A549 (cell line): Measurements from ENCODE around the gene INPP5F. TPM values are rescaled to one million over a fixed set of nuclear protein-coding genes. Genes with fewer than 3 reads are reported as not detected.
A peak's percentile ranks its signal among the peaks of the same experiment; 100 is the strongest.

Source experiments
- ATAC-seq, 2 experiments: fragments of 200-7000 bp in 1 of 2; fragments of >200 bp in 1 of 2; cut with Nextera tagmentation in 1 of 2; cut with Tn5 transposase in 1 of 2; 3 replicates each; pipeline versions ENCODE4 v1.8.0 to v1.9.1; 2018 to 2020; ENCODE audit warnings: mild to moderate bottlenecking in 1 of 2, moderate library complexity in 1 of 2
- CTCF ChIA-PET: fragments of 300-600 bp; sonication (Branson Sonifier 250); formaldehyde crosslinking; extraction: SDS; loops from one replicate; lab custom pipeline; 2021; ENCODE audit warnings: antibody characterized with exemption, inconsistent platforms; lab: Yijun Ruan, JAX
- POLR2A ChIA-PET: fragments of 350-600 bp; formaldehyde crosslinking; extraction: SDS; loops from one replicate; lab custom pipeline; 2021; ENCODE audit warnings: antibody characterized with exemption, inconsistent platforms; lab: Yijun Ruan, JAX
- DNase-seq, 2 experiments: peaks; one replicate each; pipeline versions ENCODE4 v3.0.0 to v3.0.0-alpha.2; 2011 to 2016; ENCODE audit warnings: low read depth in 1 of 2, low spot score in 1 of 2
- FAIRE-seq: peaks from 2 replicates; lab custom pipeline; 2011; peaks lifted over from hg19 to GRCh38; lab: Jason Lieb, UNC
- H3K27ac ChIP-seq, 2 experiments: fragments of >200 bp; sonication (Bioruptor Twin); formaldehyde crosslinking; 3 replicates each; pipeline ENCODE4 v1.5.1; 2016 to 2017
- H3K4me1 ChIP-seq: fragments of >200 bp; sonication (Bioruptor Twin); formaldehyde crosslinking; 3 replicates; pipeline ENCODE4 v1.6.1; 2016
- H3K4me2 ChIP-seq: fragments of >200 bp; sonication (Bioruptor Twin); formaldehyde crosslinking; 3 replicates; pipeline ENCODE4 v1.6.1; 2016
- H3K4me3 ChIP-seq: fragments of >200 bp; sonication (Bioruptor Twin); formaldehyde crosslinking; 3 replicates; pipeline ENCODE4 v1.5.1; 2016
- H3K9me3 ChIP-seq: fragments of >200 bp; sonication (Bioruptor Twin); formaldehyde crosslinking; 3 replicates; pipeline ENCODE4 v1.6.1; 2016
- CBX2 ChIP-seq: fragments of 200-600 bp; sonication (generic); IDR thresholded peaks from 2 replicates; pipeline ENCODE4 v1.6.1; 2016; ENCODE audit warnings: low read depth, mild to moderate bottlenecking, borderline replicate concordance
- CHD2 ChIP-seq: fragments of 150-350 bp; IDR thresholded peaks from 2 replicates; pipeline ENCODE4 v1.6.1; 2014; ENCODE audit warnings: low read length; ENCODE audit not compliant: partially characterized antibody
- CTCF ChIP-seq: fragments of >200 bp; sonication (Bioruptor Twin); formaldehyde crosslinking; IDR thresholded peaks from 3 replicates; pipeline ENCODE4 v1.5.1; 2016
- EP300 ChIP-seq, 2 experiments: fragments of >200 bp; sonication (Bioruptor Twin); formaldehyde crosslinking; IDR thresholded peaks; 2 replicates in 1 of 2; 3 replicates in 1 of 2; pipeline ENCODE4 v1.6.1; 2016 to 2017
- FOSB ChIP-seq: fragments of 250-450 bp; sonication (Bioruptor Pico); IDR thresholded peaks from 2 replicates; pipeline ENCODE4 v1.5.0; 2020; ENCODE audit warnings: mild to moderate bottlenecking, moderate library complexity
- FOSL2 ChIP-seq, 2 experiments: fragments of 450-650 bp in 1 of 2; fragments of >200 bp in 1 of 2; sonication (Bioruptor Twin) in 1 of 2; formaldehyde crosslinking; IDR thresholded peaks; 2 replicates each; pipeline versions ENCODE4 v1.5.0 to v1.6.1; 2016 to 2020; ENCODE audit warnings: mild to moderate bottlenecking in 1 of 2, moderate library complexity in 1 of 2
- HEYL ChIP-seq: fragments of 250-450 bp; sonication (Bioruptor Pico); IDR thresholded peaks from 2 replicates; pipeline ENCODE4 v1.8.0; 2021; ENCODE audit warnings: mild to moderate bottlenecking, moderate library complexity
- HOXB13 ChIP-seq: fragments of 250-450 bp; sonication (Bioruptor Pico); IDR thresholded peaks from 2 replicates; pipeline ENCODE4 v1.5.0; 2020; ENCODE audit warnings: low read depth, mild to moderate bottlenecking, moderate library complexity
- HOXB5 ChIP-seq: fragments of 250-450 bp; sonication (Bioruptor Pico); IDR thresholded peaks from 2 replicates; pipeline ENCODE4 v1.5.0; 2020; ENCODE audit warnings: mild to moderate bottlenecking, moderate library complexity
- JUN ChIP-seq, 2 experiments: fragments of >200 bp; sonication (Bioruptor Twin); formaldehyde crosslinking; IDR thresholded peaks; 2 replicates in 1 of 2; 3 replicates in 1 of 2; pipeline ENCODE4 v1.6.1; 2016 to 2017
- MAX ChIP-seq: IDR thresholded peaks from 2 replicates; pipeline ENCODE4 v1.6.1; 2012
- NFE2L2 ChIP-seq: fragments of 150-350 bp; conservative IDR thresholded peaks from 2 replicates; pipeline ENCODE4 v1.6.1; 2014; ENCODE audit warnings: low read length
- NPAS2 ChIP-seq: fragments of 250-450 bp; sonication (Bioruptor Pico); IDR thresholded peaks from 2 replicates; pipeline ENCODE4 v1.8.0; 2022; ENCODE audit warnings: mild to moderate bottlenecking, moderate library complexity, borderline replicate concordance
- REST ChIP-seq: fragments of 200-600 bp; sonication (generic); IDR thresholded peaks from 2 replicates; pipeline ENCODE4 v1.6.1; 2016; ENCODE audit warnings: antibody characterized with exemption, mild to moderate bottlenecking, moderate library complexity
- SREBF2 ChIP-seq: fragments of 450-650 bp; IDR thresholded peaks from 2 replicates; pipeline ENCODE4 v1.6.1; 2014; ENCODE audit warnings: mild to moderate bottlenecking, moderate library complexity
- TP53 ChIP-seq: fragments of 250-450 bp; sonication (Bioruptor Pico); IDR thresholded peaks from 2 replicates; pipeline ENCODE4 v1.5.0; 2021; ENCODE audit warnings: mild to moderate bottlenecking, moderate library complexity
- ZSCAN20 ChIP-seq: fragments of 250-450 bp; sonication (Bioruptor Pico); IDR thresholded peaks from 2 replicates; pipeline ENCODE4 v1.8.0; 2022; ENCODE audit warnings: mild to moderate bottlenecking, moderate library complexity
- WGBS: methylation state at CpG from one replicate; pipeline ENCODE4 v1.1.6; 2017; ENCODE audit errors: missing lambda C conversion rate; 5-methylcytosine and 5-hydroxymethylcytosine counted together
- polyA plus RNA-seq, 4 experiments: library from polyadenylated mRNA; depleted of rRNA in 3 of 4; stranded (reverse); fragments of >200 nt; fragmentation: RNase III in 1 of 4; extraction: RNeasy Plus Mini Kit Qiagen cat#74134 plus additional on column Dnase treatment in 1 of 4; gene quantifications; 2 replicates in 3 of 4; 3 replicates in 1 of 4; pipeline ENCODE4 v1.2.3, GENCODE V29; 2011 to 2017

INPP5F gene
- polyA plus RNA-seq, 2 of the 4 experiments (the other 2 are of a cell fraction): 5.6 to 7.7 TPM

- ChIA-PET CTCF (interaction anchor here (0.7 to 9.1 kb wide), 8 partner anchors 12 to 131 kb away, joined by 3 to 83 read pairs (median 3); partner anchors contain the start of gene INPP5F), POLR2A (interaction anchor here (2.8 kb wide), 1 partner anchor 11 kb away, joined by 9 read pairs; the partner anchor contains the start of gene INPP5F)
- TF ChIP-seq CBX2 (no peak), EP300 (IDR thresholded peaks at IDR 0.05) (no peak), NFE2L2 (no peak), JUN (IDR thresholded peaks at IDR 0.05) (no peak), HEYL (no peak), SREBF2 (no peak)
- DNase-seq: no peak
- Histone ChIP-seq H3K4me2 (peak overlapping the region; percentile 59), H3K4me3 (no peak overlapping the region), H3K9me3 (no peaks in the 10 kb centered on the region), H3K27ac (peak overlapping the region; percentile 46 to 64), H3K4me1 (peaks cover 32% of the 10 kb centered on the region)
- 96% methylated on average over 2 of the region's 2 CpGs for WGBS
- peak in 1 of 2 experiments; percentile 23; a peak in 2 of 6 replicates for ATAC-seq
- no peak for FAIRE-seq
Measured at GRCh38 chr10:119737039-119737663, 11.3 kb downstream of the INPP5F start.

- ChIA-PET CTCF (interaction anchor here (0.7 to 9.1 kb wide), 8 partner anchors 12 to 132 kb away, joined by 3 to 83 read pairs (median 3); no protein-coding TSS in a partner anchor), POLR2A (interaction anchor here (2.8 kb wide), 1 partner anchor 12 kb away, joined by 9 read pairs; the partner anchor contains the start of gene INPP5F)
- TF ChIP-seq ZSCAN20 (no peak), CHD2 (no peak), FOSB (CRISPR knock-in tag) (no peak), HOXB13 (CRISPR knock-in tag) (no peak), FOSL2 (IDR thresholded peaks at IDR 0.05) (peak; percentile 64), FOSL2 (CRISPR knock-in tag; IDR thresholded peaks at IDR 0.05) (peak; percentile 93), TP53 (CRISPR knock-in tag) (no peak), CTCF (no peak), NPAS2 (CRISPR knock-in tag) (no peak), REST (no peak), HOXB5 (peak; percentile 67; the same call in 1 of the 2 replicates), MAX (no peak)
- Histone ChIP-seq H3K4me2 (peak overlapping the region; percentile 59), H3K4me3 (no peak overlapping the region), H3K4me1 (peaks cover 32% of the 10 kb centered on the region), H3K27ac (peak overlapping the region; percentile 46 to 64), H3K9me3 (no peaks in the 10 kb centered on the region)
- WGBS: 28% methylated on average over 1 of the region's 1 CpG
- peak; percentile 99 to 100 for ATAC-seq
- DNase-seq: peak; percentile 81 to 94
- FAIRE-seq: peak; percentile 98
Measured at GRCh38 chr10:119737823-119738222, 12.0 kb downstream of the INPP5F start.
